DMS 273 treated with DMSO at 0.1 percent for 48 hours (cell line): ENCODE data around the gene STK32C.
"Not testable (repeated sequence)": the region's sequence is repeated elsewhere in the genome, so short reads cannot be mapped to it uniquely, and the experiment has no call there.

Experiments used
- DNase-seq: peaks from one replicate; lab custom pipeline; 2025; lab: John Stamatoyannopoulos, UW

Gene STK32C

GRCh38 chr10:132317477-132317876 is 9.7 kb upstream of the STK32C start:
- not testable (repeated sequence) for DNase-seq

DNA sequence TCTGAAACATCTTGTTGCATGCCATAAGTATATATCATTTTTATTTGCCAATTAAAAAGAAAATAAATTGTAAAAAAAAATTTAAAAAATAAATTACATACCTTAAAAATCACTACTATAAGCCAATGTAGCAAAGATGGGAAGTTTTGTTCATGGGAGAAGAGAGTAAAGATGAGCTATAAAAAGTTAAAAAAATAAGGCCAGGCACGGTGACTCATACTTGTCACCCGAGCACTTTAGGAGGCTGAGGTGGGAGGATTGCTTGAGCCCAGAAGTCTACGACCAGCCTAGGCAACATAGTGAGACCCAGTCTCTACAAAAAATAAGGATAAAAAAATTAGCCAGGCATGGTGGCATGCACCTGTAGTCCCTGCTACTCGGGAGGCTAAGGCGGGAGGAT is 8.4 kb upstream of the STK32C start:
- DNase-seq = no peak

DNA sequence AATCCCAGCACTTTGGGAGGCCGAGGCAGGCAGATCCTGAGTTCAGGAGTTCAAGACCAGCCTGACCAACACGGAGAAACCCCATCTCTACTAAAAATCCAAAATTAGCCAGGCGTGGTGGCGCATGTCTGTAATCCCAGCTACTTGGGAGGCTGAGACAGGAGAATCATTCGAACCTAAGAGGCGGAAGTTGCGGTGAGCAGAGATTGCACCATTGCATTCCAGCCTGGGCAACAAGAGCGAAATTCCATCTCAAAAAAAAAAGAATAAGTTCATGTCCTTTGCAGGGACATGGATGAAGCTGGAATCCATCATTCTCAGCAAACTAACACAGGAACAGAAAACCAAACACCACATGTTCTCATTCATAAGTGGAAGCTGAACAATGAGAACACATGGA is 7.1 kb upstream of the STK32C start:
- not testable (repeated sequence) for DNase-seq

- DNase-seq = no peak
Measured at GRCh38 chr10:132314336-132314735, 6.6 kb upstream of the STK32C start.

DNA sequence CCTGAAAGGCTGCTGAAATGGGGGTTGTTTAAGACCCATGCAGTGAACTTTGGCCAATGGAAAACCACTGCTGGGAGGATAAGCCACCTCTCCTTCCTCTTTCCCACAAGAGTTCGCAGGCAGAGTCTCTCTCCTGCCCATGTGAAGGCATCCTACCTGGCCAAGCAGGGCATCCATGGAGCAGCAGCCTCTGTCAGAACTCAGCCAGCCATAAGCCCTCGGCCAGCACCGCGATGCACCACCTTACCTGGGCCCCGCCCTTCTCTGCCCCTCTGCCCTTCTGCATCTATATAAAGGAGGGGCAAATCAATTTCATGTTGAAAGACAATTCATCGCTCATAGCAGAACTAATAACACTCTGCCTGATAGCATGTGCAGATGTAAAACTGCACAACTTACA is 6.1 kb upstream of the STK32C start:
- no peak for DNase-seq

GRCh38 chr10:132313305-132313704 is 5.6 kb upstream of the STK32C start:
- DNase-seq = no peak

DNA sequence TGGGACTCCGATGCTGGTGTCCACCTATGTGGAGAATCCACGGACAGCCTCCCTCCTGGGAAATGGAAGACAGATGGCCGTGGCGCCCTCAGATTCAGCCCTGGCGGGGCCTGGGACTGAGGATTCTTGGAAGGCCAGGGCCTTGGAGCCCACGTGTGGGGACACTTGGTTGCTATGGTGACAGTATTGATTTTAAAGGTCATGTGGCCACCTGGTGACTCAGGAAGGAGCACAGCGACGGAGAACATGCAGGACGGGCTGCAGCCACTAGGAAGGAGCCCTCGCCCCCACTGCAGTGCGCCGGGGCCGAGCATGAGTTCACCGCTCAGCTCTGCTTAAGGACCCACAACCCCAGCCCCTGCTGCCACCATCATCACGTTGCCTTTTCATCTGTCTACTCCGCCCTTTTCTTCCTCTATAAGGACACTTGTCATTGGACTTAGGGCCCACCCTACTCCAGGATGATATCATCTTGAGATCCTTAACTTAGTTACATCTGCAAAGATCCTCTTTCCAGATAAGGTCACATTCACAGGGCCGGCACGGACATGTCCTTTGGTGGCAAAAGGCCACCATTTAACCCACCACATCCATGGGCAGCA is 3.7 kb upstream of the STK32C start:
- no peak for DNase-seq

DNA sequence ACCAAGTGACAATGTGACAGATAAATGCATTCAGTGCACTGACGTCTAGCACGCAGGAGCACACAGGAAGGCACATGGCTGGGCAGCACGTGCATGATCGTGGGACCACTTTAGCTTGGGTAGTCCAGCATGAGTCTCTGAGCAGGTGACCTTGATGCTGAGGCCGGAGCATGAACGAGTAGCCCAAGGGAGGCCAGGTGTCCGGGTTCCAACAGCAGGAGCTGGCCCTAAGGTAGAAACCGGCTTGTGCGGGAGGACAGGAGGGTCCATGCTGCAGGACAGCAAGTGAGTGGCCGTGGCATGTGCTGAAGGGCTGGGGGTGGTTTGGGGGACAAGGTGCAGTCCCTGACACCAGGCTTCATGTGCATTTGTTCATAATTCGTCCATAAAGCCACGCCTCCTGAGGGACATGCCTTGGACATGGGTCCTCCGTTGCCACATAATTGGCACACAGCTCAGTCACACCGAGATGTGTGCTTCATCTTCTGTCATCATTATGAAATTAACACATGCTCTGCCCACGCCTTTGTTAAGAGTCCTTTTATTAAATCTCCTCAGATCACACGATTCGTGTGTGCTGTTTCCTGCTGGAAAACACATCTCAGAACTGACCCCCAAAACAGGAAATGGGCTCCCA is 3.1 kb upstream of the STK32C start:
- no peak for DNase-seq

DNA sequence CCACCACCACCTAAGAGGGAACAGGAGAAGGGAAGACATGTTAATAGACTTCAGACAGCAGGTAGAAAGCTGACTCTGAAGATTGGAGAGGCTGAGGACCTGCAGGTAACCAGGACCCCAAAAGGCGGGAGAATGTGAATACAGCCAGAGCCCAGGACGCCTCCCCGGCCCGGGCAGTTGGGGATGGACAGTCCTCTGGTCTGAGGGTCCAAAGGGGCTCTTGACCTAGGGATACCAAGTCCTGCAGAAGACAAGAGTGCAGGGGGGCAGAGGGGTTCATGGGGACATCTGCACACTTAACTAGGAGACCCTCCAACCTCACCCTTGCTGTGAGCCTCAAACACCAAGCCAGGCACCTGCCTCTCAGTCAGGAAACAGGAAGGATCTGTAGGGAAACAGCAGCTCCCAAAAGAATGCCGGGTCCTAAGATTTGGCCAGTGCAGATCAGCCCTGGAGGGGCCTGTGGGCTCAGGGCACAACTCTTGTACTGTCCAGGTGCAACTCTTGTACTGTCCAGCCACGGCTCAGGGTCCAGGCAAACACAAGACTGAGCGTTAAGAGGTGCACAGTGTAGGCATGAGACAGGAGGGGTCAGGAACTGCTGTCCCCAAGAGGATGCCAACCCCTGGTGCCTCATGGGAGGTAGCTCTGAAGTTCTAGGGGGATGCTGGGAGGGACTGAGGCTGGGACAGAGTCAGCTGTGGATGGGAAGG is 2.3 kb upstream of the STK32C start:
- DNase-seq = no peak

- no peak for DNase-seq
Measured at GRCh38 chr10:132309471-132309865, 1.7 kb upstream of the STK32C start.

DNA sequence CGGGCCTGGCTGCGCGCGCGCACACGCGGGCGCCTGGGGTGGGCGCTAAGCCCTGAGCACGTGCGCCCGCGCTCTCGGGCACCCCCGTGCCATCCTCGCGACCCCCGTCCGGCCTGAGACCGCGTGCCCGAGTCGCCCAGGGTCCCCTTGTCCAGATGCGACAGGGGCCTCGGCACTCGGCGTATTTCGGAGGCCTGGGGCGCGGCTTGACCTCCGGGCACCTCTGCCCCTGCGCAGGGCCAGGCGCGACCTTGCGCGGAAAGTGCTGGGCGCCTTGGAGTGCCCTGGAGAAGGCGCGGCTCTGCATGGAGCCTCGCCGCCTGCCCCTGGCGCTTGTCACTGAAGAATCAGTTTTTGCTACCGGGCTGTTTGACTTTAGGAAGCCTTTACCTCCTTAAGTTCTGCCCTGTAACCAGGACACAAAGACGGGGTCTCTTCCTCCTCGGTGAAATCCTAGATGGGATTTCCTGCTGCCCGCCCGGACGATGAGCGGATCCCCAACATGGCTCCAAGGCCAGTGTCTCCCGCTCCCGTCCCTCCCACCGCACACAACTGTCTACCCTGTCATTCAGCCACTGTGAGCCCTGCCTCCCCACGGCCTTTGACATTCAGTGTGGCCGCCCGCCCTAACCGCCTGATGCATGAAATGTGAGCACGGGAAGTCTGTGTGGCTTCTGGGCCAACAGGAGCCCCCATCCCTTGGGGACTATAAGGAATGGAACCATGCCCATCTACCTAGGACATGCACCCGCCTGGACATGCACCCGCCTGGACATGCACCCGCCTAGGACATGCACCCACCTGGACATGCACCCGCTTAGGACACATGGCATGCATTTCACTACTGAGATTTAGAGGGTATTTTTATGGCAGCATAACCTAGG is 1.1 kb upstream of the STK32C start:
- no peak for DNase-seq

DNA sequence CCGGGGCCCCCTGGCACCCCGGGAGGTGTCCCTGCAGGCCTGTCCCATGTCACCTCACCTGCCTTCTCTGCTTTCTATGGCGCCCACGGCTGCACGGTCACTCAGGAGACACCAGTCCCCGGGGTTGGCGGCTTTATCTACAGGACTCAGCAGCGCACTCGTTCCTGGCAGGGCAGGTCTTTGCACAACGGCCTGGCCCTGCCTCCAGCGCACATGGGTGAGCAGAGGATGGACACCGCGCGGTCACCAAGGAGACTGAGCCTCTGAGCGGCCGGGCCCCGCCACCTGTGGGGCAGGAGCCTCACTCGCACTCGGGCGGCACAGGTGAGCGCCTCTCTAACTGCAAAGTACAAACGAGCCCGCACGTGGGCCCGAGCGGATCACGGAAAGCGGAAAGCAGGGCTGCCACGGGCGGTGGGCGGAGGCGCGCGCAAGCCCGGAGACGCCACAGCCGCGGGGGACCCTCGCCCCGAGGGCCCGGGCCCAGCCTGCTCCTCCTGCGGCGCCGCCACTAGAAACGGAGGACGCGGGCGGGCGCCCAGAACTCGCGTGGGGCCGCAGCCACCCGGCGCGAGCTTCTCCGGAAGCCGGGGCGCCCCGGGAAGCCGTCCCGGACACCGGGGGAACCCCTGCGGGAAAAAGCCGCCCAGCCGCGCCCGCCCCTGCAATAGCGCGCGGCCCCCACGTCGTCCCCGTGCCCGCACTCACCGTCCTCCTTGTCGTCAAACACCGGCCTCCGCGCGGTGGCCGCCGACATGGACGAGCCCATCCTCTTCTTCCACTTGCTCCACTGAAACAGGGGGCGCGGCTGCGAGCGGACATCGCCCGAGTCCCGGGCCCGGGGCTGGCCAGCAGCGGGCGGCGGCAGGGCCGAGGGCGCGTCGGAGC is 642 bp downstream of the STK32C start:
- no peak for DNase-seq

DNA sequence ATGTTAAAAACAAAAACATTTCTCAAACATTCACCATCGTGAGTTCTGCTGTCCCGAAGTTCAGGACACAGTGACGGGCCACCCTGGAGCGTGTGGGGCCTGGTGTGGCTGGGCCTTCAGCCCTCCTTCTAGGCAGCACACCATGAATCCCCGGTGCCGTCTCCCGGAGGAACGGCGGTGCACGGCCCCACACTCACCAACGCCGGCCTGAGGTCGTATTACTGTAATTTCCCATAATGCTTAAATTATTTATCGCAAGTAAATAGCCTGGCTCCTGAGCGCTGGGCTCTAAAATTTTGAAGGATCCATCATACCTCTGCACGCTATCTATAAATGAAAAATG is 1.4 kb downstream of the STK32C start:
- DNase-seq = no peak

- no peak for DNase-seq
Measured at GRCh38 chr10:132305654-132306342, 2.0 kb downstream of the STK32C start.

- no peak for DNase-seq
Measured at GRCh38 chr10:132304756-132305509, 2.8 kb downstream of the STK32C start.

DNA sequence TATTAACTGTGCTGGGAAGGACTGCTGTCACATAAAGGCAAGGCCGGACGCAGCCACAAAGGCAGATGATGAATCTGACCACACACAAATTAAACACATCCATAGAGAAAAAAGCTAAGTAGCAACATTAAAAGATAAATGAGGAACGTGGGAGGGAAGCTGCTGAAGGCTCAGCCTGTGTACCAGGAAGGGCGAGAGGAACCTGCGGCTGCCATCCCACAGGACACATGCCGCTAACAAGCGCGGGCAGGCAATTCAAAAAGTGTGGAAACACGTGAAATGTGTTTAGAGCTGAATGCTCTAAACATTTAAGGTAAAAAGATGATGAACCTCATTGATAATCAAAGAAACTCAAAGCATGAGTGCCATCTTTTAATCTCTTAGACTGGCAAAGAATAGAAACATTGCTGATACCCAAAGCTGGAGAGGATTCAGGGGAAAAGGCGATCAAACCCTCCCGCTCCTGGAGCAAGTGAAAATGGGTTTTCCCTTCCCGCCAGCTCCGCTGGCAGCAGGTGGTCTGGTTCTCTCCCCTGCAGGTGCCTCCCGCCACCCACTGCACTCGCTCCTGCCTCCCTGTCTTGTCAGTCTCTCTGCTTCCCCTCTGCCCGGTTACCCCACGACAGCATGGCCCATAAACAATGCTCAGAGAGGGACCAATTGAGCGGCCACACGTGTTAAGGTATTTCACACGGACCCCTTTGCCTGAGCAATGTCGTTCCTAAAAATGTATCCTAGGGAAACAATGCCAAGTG is 4.2 kb downstream of the STK32C start:
- DNase-seq = no peak

DNA sequence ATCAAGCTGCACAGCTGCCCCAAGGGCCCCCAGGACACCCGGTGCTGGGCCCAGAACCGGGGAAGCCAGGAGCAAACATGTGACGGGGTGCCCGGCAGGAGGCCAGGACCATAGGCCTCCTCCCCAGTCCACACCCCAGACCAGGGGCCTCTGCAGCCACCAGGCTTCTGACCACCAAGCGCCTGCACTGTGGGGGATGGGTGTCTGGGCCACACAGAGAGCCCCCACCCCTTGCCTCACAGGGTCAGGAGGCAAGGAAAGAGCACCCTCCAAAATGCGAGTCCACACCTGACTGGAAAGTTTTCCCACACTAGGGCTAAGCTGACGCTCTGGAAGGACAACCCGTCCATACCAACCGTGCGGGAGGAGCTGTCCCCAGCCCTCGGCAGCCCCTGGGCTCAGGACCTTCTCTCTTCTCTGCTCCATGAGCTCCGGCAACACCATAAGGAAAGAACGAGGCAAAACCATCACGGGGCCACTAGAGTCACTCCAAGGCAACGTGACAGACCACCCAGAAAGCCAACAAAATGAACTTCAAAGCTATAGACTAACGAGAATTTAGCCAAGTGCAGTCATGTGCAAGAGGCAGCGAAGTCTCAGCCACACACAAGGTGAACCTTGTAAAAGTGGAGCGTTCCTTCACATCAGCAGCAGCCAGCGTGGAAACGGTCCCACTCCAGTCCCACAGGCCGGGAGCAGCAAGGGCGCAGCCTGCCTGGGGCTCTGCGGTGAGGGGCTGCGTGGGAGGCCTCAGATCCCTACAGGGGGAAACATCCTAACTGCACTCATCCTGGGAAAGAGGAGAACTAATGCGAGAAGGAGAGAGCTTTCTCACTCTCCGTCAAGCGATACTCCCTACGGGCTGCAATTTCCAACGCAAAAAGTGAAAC is 5.1 kb downstream of the STK32C start:
- no peak for DNase-seq
